Activated effector memory CD4-positive, alpha-beta T cell treated with anti-CD3 and anti-CD28 coated beads, Interleukin-2, amount 50 U/mL, for 16 hours (primary cell): ENCODE measurements around the gene SMAD1.
"Not testable (repeated sequence)": the region's sequence is repeated elsewhere in the genome, so short reads cannot be mapped to it uniquely, and the experiment has no call there.

ENCODE experiments used
- DNase-seq: peaks from one replicate; pipeline ENCODE4 v3.0.0-alpha.2; 2020

The SMAD1 gene

DNA sequence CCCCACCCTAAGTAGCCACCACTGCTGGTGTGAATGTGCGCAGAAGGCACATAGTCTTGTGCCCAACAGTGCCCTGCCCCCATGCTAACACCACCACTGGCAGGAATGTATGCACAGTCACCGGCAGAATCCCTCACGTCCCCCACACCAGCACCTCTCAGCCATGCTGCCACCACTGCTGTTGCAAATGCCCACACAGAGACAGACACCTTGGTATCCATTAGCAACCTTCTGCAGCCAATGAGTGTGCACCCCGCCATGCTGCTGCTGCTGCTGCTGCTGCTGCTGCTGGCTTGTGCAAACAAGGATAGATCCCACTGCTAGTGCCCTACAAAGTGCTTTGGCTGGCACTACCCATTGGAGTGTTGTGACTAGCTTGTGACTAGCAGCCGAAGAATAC is 85.1 kb downstream of the SMAD1 start:
- no peak for DNase-seq

DNA sequence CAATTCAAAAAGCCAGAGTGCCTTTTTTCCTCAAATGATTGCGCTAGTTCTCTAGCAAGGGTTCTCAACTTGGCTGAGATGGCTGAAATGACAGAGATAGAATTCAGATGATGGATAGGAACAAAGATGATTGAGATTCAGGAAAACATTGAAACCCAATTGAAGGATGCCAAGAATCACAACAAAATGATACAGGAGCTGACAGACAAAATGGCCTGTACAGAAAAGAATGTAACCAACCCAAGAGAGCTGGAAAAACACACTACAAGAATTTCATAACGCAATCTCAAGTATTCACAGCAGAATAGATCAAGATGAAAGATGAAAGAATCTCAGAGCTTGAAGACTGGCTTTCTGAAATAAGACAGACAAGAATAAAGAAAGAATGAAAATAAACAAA is 85.9 kb downstream of the SMAD1 start:
- no peak for DNase-seq

DNA sequence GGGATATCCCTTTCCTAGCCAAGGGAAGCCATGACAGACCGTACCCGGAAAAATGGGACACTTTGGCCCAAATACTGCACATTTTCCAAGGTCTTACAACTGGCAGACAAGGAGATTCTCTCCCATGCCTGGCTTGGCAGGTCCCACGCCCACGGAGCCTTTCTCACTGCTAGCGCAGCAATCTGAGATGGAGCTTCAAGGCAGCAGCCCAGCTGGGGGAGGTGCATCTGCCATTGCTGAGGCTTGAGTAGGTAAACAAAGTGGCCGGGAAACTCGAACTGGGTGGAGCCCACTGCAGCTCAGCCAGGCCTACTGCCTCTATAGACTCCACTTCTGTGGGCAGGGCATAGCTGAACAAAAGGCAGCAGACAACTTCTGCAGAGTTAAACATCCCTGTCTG is 92.9 kb downstream of the SMAD1 start:
- DNase-seq: not testable (repeated sequence)

DNA sequence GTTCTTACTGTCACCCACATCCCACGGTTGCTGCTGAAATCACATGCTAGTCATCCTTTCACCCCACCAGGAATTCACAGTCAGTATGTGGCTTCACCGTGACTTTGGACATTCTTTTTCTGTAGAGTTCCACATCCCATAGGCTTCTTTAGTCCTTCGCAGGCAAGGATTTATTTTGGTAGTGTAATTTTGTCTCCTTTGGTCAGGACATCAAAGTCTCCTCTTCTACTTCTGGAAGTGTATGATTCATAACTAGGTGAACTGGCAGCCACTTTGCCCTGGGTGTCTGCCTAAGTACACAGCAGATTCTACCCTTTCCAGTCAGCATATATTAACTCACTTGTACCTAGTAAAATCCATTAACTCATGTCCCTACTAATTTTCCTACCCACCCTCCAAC is 99.3 kb downstream of the SMAD1 start:
- DNase-seq: no peak

DNA sequence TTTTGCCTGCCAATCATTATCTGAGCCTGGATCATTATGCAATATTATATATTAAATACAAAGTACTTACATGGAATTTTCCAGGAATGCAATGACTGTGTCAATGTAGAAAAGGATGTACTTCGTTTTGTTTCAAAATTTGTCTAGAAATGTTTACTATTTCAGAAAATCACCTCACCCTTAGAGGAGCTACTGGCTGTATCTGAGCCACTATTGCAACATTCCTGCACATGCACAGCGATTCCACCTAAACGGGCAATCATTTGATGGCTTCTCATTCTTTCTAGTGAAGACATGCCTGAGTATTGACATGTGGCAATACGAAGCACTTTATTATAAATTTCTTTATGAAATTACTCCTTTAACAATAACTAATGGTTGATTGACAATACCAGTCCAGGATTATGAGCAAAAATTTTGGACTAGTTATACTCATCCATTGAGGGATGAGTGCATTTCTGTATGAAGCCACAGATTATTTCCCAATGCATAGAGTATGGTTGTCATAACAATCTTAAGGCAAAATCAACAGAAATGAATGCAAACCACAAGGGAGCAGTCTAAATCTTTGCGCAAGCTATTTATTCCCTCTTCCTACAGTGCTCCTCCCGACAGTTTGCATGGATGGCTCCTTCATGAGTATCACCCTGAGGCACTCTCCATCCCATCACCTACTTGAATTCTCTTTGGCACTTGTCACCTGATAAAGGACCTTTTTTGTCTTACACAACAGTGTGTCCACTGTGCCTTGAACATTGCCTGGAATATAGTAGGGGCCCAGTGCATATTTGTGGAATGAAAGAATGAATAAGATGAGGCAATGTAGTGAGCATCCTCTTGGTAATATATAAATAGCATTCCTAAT is 101.8 kb downstream of the SMAD1 start:
- DNase-seq: no peak

DNA sequence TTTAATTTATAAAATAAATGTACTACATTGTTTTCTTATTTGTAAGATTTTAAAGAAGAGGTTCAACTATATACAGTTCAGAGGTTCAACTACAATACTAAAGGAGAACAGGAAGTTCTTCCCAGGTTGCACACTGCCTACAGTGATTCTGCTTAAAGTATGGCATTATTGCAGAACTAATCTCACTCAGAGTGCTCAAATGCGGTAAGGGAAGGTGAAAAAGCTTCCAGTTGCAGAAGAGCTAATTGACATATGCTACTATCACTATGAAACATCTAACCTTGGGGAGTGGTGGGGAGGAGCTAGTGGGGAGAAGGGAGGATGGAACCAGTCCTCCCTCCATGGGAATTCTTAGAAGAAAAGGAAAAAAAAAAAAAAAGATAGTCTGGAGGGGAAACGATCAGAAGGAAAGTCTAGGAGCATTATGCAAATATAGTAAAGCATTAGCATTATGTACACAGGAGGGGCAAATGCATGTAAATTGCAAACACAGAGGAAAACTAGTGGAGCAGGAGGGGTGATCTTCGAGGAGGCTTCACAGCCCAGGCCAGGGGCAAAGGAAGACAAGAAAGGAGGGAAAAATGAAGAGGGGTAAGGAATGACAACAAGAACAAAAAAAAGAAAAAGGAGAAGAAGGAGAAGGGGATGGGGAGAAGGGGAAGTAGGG is 105.6 kb downstream of the SMAD1 start:
- DNase-seq: no peak

GRCh38 chr4:145589381-145589780 is 107.7 kb downstream of the SMAD1 start:
- DNase-seq: not testable (repeated sequence)

- no peak for DNase-seq
These were observed 108.5 kb downstream of the SMAD1 start for GRCh38 chr4:145589916-145590702.

- DNase-seq: no peak
These were observed 120.6 kb downstream of the SMAD1 start for GRCh38 chr4:145602129-145602760.

- no peak for DNase-seq
These were observed 124.3 kb downstream of the SMAD1 start for GRCh38 chr4:145605941-145606340.
